ENCODE measurements around the gene ARL8A. TPM values are rescaled to one million over a fixed set of nuclear protein-coding genes. Genes with fewer than 3 reads are reported as not detected.

ARL8A gene
- total RNA-seq, 6 donors from 2014 or later, result 65.7 to 96.3 (median 88.4) TPM

DNA sequence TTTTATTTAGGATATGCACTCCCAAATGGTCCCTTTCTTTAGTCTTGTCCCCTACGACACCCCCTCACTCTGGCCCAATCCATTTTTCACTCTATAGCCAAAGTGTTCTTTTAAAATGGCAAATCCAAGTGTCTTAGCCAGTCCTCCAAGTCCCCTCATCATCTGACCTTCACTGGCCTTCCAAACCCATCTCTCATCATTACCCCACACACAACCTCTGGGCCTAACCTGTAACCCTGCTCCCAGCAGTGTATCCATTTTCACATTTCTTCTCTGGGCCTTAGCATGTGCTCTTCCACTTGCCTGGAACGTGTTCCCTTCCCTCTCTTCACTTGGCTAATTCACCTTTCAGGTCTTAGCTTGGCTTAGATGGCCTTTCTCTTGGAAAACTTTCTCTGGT, 6.5 kb upstream of the ARL8A start:
- H3K9me3 ChIP-seq, result no peaks in the 10 kb centered on the region
- peaks cover 8 to 18% (median 11%) of the 10 kb centered on the region in 4 donors for H3K4me1 ChIP-seq
- no peak for TF ChIP-seq POLR2AphosphoS5 (IDR thresholded peaks at IDR 0.05)
- no peak for TF ChIP-seq EP300 (IDR thresholded peaks at IDR 0.05)
- TF ChIP-seq, protein P1, sequence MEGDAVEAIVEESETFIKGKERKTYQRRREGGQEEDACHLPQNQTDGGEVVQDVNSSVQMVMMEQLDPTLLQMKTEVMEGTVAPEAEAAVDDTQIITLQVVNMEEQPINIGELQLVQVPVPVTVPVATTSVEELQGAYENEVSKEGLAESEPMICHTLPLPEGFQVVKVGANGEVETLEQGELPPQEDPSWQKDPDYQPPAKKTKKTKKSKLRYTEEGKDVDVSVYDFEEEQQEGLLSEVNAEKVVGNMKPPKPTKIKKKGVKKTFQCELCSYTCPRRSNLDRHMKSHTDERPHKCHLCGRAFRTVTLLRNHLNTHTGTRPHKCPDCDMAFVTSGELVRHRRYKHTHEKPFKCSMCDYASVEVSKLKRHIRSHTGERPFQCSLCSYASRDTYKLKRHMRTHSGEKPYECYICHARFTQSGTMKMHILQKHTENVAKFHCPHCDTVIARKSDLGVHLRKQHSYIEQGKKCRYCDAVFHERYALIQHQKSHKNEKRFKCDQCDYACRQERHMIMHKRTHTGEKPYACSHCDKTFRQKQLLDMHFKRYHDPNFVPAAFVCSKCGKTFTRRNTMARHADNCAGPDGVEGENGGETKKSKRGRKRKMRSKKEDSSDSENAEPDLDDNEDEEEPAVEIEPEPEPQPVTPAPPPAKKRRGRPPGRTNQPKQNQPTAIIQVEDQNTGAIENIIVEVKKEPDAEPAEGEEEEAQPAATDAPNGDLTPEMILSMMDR (IDR thresholded peaks at IDR 0.05), result no peak
- no peak for TF ChIP-seq POLR2A (IDR thresholded peaks at IDR 0.05)
- 88 to 95% methylated on average over 2 of the region's 2 CpGs for WGBS, 2 donors
- H3K27me3 ChIP-seq, result no peaks in the 10 kb centered on the region
- no peak overlapping the region for H3K4me3 ChIP-seq
- H3K27ac ChIP-seq, result no peak overlapping the region
- ATAC-seq (ENCODE audit: low FRiP score in 2 of 2) (no peak), DNase-seq (no peak)
- no peaks in the 10 kb centered on the region for H3K36me3 ChIP-seq

- ATAC-seq (ENCODE audit: low FRiP score in 2 of 2) (no peak), DNase-seq (no peak)
- no peaks in the 10 kb centered on the region for H3K36me3 ChIP-seq
- H3K27ac ChIP-seq, result no peak overlapping the region
- no peak overlapping the region for H3K4me3 ChIP-seq
- H3K27me3 ChIP-seq, result no peaks in the 10 kb centered on the region
- H3K4me1 ChIP-seq, result peaks cover 7 to 20% (median 10%) of the 10 kb centered on the region in 4 donors
- 63 to 84% methylated on average over 8 of the region's 8 CpGs for WGBS, 2 donors
- TF ChIP-seq EP300 (IDR thresholded peaks at IDR 0.05), result no peak
- TF ChIP-seq, protein P1 (IDR thresholded peaks at IDR 0.05), result no peak
- no peak for TF ChIP-seq POLR2A (IDR thresholded peaks at IDR 0.05)
- no peak for TF ChIP-seq POLR2AphosphoS5 (IDR thresholded peaks at IDR 0.05)
- no peaks in the 10 kb centered on the region for H3K9me3 ChIP-seq
Observed at GRCh38 chr1:202150602-202151001, 6.1 kb upstream of the ARL8A start.

GRCh38 chr1:202150187-202150586, 5.7 kb upstream of the ARL8A start:
- Histone ChIP-seq H3K36me3 (no peaks in the 10 kb centered on the region), H3K9me3 (no peaks in the 10 kb centered on the region), H3K4me1 (peaks cover 7 to 20% (median 10%) of the 10 kb centered on the region in 4 donors), H3K27me3 (no peaks in the 10 kb centered on the region), H3K27ac (no peak overlapping the region), H3K4me3 (no peak overlapping the region)
- TF ChIP-seq POLR2AphosphoS5 (IDR thresholded peaks at IDR 0.05), result no peak
- no peak for TF ChIP-seq EP300 (IDR thresholded peaks at IDR 0.05)
- TF ChIP-seq POLR2A (IDR thresholded peaks at IDR 0.05), result no peak
- TF ChIP-seq, protein P1 (IDR thresholded peaks at IDR 0.05), result no peak
- DNase-seq, result no peak
- 89 to 91% methylated on average over 9 of the region's 9 CpGs for WGBS, 2 donors
- no peak for ATAC-seq (ENCODE audit: low FRiP score in 2 of 2)

GRCh38 chr1:202149566-202149965, 5.0 kb upstream of the ARL8A start:
- TF ChIP-seq EP300 (IDR thresholded peaks at IDR 0.05) (no peak), POLR2AphosphoS5 (IDR thresholded peaks at IDR 0.05) (no peak), POLR2A (IDR thresholded peaks at IDR 0.05) (no peak)
- TF ChIP-seq, protein P1 (IDR thresholded peaks at IDR 0.05), result no peak
- Histone ChIP-seq H3K4me1 (peaks cover 6 to 16% (median 9%) of the 10 kb centered on the region in 4 donors), H3K27ac (no peak overlapping the region), H3K36me3 (no peaks in the 10 kb centered on the region), H3K27me3 (no peaks in the 10 kb centered on the region), H3K9me3 (no peaks in the 10 kb centered on the region), H3K4me3 (no peak overlapping the region)
- ATAC-seq (ENCODE audit: low FRiP score in 2 of 2) (no peak), DNase-seq (no peak)
- 82 to 88% methylated on average over 4 of the region's 4 CpGs for WGBS, 2 donors

GRCh38 chr1:202148391-202148790, 3.9 kb upstream of the ARL8A start:
- peaks cover 6 to 13% (median 9%) of the 10 kb centered on the region in 4 donors for H3K4me1 ChIP-seq
- 73 to 75% methylated on average over 1 to 4 of the region's 4 CpGs for WGBS, 2 donors
- no peak overlapping the region for H3K27ac ChIP-seq
- DNase-seq (no peak), ATAC-seq (ENCODE audit: low FRiP score in 2 of 2) (no peak)
- no peak overlapping the region for H3K4me3 ChIP-seq
- H3K36me3 ChIP-seq, result no peaks in the 10 kb centered on the region
- no peaks in the 10 kb centered on the region for H3K9me3 ChIP-seq
- TF ChIP-seq POLR2A (IDR thresholded peaks at IDR 0.05) (no peak), EP300 (IDR thresholded peaks at IDR 0.05) (no peak), POLR2AphosphoS5 (IDR thresholded peaks at IDR 0.05) (no peak)
- TF ChIP-seq, protein P1 (IDR thresholded peaks at IDR 0.05), result no peak
- H3K27me3 ChIP-seq, result no peaks in the 10 kb centered on the region

Measured in upper lobe of left lung (tissue), 6 donors.